ENCODE data around the gene TBC1D1.

Gene TBC1D1

GRCh38 chr4:37995981-37996775, 105.3 kb downstream of the TBC1D1 start:
- DNase-seq: no peak

DNA sequence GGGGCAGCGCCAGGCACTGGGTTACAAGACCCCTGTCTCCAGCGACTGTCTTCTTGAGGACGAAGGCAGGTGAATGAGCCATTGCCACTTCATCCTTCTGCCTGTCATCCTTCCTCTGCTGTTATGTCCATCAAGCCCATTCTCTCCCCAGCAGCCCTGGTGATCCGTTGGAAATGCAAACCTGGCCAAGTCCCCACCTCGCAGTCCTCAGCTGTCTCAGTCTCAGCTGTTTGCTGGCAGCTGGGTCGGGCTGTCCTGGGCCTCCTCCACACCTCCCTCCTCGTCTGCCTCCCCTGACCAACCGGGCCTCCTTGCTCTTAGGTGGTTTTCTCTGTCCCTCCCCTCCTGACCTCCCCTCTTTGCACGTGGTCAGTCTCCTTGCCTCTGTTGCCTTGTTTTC, 107.3 kb downstream of the TBC1D1 start:
- no peak for DNase-seq

GRCh38 chr4:37999000-37999716, 108.3 kb downstream of the TBC1D1 start:
- DNase-seq: no peak

DNA sequence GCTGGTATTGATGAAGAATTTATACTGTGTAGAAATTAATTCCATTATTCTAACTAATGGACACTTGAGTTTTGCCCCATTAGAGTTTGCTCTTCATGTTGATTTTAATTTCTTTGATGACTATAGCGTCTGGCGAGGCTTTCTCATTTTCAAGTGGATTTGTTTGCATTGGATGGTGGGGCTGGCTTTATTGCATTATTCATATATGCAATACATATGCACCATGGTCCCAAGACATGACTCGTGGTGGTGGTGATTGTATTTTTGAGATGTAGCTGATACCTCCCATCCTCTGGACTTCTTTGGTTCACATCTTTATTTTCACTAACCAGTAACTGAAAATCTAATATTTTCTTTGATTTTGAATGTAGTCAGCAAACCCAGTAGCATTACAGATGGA, 109.1 kb downstream of the TBC1D1 start:
- no peak for DNase-seq

GRCh38 chr4:38001927-38002326, 111.0 kb downstream of the TBC1D1 start:
- no peak for DNase-seq

DNA sequence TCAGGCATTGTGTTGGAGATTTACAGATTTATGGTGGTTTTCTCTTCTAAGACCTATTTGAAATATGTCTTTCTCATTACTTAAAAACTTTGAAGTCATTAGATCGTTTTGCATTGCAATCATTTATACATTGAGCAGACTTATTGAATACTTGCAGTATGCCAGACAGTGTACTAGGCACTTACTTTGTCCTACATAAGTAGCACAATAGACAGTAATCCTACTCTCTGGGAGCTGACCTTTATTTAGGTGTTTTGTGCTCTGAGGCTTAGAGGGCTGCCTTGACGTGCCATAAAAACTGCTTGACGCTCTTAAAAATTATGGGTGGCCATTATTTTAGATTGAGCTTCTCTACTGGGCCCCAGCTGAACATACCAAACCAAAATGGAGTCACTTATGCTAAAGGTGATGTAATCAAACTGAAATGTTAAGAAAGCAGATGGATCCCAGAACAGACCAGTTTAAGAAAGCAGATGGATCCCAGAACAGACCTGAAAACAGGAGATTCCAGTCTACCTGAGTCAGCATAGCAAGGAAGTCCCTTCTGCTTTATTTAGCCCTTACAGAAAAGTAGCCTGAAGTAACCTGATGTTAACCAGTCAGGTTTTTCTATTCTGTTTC, 111.7 kb downstream of the TBC1D1 start:
- no peak for DNase-seq

DNA sequence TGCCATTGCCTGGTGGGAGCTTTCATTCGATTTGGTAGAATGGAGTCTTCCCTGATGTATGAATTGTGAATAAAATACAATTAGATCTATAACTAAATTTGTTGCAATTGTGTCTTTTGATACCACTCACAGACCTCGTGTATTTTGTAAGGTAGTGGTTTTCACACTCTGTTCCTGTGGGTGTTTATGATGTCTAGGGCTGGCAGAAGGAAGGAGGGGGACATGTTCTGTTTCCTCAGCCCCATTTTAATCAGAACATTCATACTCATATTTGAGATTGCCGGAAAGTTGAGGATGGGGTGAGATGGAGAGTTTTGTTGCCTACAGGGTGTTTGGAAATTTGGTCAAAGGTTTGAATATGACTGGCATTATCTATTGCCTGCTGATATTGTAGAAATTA, 112.2 kb downstream of the TBC1D1 start:
- no peak for DNase-seq

DNA sequence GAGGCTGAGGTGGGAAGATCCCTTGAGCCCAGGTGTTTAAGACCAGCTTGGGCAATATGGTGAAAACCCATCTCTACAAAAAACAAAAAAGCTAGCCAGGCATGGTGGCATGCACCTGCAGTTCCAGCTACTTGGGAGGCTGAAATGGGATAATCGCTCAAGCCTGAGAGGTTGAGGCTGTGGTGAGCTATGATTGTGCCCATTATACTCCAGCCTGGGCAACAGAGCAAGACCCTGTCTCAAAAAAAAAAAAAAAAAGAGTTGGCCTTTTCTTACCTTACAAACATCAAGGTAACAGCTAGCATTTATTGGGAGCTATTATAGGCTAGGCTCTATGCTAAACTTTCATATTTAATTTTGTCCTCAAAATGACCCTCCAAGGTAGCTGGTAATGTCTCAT, 112.7 kb downstream of the TBC1D1 start:
- DNase-seq: no peak

GRCh38 chr4:38004062-38004461, 113.2 kb downstream of the TBC1D1 start:
- no peak for DNase-seq

GRCh38 chr4:38004887-38005286, 114.0 kb downstream of the TBC1D1 start:
- no peak for DNase-seq

DNA sequence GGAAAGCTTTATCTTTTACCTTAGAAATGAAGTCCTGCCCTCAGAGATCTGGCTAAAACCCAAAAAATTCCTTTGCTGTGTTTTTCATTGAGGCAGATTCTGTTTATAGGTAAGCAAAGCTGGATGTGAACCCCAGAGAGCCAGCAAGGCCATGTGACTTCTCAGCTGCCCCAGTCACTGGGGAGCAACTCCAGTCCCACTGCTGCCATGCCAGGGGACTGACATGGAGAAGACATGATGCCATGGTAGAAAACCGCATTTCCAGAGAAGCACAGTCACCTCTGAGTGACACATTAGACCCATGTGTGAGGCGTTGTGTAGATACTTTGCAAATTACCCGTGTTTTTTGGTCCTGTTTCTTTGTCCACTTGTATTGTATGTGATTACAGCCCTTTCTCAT, 114.8 kb downstream of the TBC1D1 start:
- no peak for DNase-seq

DNA sequence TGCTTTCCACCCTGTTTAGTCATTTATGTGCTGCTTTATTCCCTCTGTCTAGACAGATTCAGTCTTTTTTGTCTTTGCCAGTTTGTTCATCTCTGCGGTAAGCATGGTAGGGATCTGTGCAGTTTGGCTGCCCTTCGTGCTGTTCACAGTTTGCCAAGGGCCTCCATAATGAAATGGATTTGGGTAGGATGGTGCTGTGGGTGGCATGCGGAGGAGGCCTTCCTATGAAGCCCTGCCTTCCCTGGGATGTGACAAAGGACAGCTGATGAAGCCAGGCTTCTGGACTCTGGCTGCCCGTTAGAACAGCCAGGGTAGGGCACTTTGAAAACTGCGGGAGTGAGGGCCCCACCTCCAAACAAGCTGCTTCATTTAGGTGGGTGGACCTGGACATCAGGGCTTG, 116.8 kb downstream of the TBC1D1 start:
- DNase-seq: no peak

DNA sequence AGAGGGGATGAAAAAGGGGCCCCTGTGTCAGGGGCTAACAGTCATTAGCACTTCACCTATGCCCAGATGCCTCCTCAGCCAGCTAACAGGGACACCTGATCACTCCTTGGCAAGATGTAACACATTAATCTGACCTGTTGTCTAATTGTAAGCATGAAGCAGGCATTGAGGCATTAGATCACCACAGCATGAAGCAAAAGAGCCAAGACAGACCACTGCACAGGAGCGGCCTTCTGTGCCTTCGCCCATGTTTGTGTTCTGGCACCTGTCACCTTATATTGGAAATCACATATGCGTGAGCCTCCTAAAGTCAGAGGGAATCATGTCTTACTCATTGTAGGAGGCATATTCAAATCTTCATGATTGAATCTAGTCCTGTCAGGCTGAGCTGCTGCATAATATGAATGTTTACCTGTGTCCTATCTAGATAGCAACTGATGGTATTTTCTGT, 117.7 kb downstream of the TBC1D1 start:
- DNase-seq: no peak

- DNase-seq: no peak
These were observed 118.5 kb downstream of the TBC1D1 start for GRCh38 chr4:38009421-38009820.

GRCh38 chr4:38009949-38010348, 119.1 kb downstream of the TBC1D1 start:
- no peak for DNase-seq

- DNase-seq: no peak
These were observed 120.8 kb downstream of the TBC1D1 start for GRCh38 chr4:38011511-38012162.

DNA sequence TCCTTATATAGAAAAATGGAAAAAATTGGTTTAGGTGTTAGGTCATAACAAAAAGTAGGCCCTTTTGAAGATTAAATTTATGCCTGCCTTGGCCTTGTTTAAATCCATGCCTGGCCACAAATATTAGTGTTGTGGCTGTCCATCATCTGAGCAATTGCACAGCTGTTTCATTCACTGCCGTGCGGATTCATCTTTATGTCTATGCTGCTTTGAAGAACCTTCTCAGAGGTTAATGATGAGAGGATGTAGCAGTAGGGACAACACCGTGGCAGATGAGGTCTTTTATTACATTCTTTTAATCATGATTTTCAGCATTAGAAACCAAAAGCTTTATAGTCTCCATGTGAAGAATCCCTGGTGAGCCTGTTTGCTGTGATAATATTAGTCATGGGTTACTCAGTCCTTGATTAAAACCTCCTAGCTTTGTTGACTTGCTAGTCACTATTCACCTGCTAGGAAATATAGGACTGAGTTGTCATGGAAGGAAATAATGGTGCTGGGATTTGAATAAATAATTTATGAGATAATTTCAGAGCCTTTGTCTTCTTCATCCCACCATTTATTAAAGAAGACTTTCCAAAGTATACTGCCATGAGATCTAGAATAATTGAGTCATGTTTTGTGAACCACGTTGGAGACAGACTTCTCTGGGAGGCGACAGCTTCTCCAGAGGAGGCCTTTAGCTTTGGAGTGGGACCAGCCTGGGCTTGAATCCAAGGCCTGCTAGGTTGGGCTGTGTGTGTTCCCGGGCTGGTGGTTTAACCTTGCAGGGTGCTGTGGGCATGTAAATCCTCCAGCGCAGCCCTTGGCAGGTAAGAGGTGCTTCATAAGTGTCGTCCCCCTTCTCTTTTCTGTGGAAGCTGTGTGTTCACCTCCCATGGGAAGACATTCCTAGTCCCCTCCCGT, 122.8 kb downstream of the TBC1D1 start:
- DNase-seq: no peak

- no peak for DNase-seq
These were observed 123.6 kb downstream of the TBC1D1 start for GRCh38 chr4:38014421-38014852.

- DNase-seq: no peak
These were observed 125.1 kb downstream of the TBC1D1 start for GRCh38 chr4:38015886-38016515.

DNA sequence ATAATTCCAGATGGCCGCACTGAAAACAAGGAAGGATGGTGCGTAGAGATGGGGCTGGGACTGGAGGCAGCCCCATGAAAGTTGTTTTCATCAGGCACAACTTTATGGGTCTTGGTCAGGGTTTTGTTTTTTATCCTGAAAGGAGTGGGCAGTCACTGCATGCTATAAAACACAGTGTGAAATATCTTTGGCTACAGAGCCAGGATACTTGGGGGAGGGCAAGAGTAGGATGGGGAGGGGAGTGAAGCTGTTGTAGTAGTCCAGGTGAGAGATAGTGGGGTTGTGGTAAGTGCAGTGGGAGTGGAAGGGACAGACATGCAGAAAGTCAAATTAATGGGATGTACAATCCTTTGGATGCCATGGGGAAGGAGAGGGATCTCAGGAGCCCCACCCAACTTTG, 125.8 kb downstream of the TBC1D1 start:
- DNase-seq: no peak

DNA sequence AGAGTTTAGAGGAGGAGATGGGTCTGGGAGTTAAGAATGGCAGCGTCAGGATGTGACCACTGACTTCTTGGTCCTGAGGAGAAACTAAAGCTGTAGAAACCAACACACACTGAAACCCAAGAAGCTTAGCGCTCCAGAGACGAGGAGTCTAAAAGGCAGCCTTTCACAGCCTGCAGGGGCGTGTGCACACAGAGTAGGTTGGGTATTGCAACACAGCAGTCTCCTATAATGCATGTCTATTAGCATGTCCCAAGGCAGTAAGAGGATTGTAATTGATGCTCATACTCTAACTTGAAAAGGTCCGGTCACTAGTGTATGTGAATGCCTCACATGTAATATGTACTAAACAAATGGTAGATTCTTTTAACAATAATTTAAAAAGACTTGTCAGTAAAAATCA, 126.7 kb downstream of the TBC1D1 start:
- DNase-seq: no peak

DNA sequence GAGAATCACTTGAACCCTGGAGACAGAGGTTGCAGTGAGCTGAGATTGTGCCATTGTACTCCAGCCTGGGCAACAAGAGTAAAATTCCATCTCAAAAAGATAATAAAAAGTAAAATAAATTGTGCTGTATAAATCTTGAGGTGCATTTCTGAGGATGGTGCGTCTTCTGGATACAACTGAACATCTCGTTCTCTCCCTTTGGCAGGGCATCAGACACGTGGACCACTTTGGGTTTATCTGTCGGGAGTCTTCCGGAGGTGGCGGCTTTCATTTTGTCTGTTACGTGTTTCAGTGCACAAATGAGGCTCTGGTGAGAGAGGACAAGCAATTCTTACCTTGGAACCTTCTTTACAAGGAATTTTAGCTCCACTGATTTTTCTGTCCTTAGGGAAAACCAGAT, 129.5 kb downstream of the TBC1D1 start:
- no peak for DNase-seq

All from NCI-H1417 treated with DMSO at 0.1 percent for 48 hours (cell line).